Brain microvascular endothelial cell (primary cell): Measurements from ENCODE around the gene MGAT5B.

Experiments
- DNase-seq: peaks from one replicate; pipeline ENCODE4 v3.0.0-alpha.2; 2020
- H3K27ac ChIP-seq: fragments of 250-450 bp; sonication (Bioruptor Pico); 2 replicates; pipeline ENCODE4 v1.5.1; 2020; ENCODE audit warnings: mild to moderate bottlenecking, moderate library complexity
- H3K27me3 ChIP-seq: fragments of 250-450 bp; sonication (Bioruptor Pico); replicated peaks from 2 replicates; pipeline ENCODE4 v1.5.1; 2020; ENCODE audit warnings: mild to moderate bottlenecking
- H3K36me3 ChIP-seq: fragments of 250-450 bp; sonication (Bioruptor Pico); replicated peaks from 2 replicates; pipeline ENCODE4 v1.5.1; 2020; ENCODE audit warnings: mild to moderate bottlenecking
- H3K4me3 ChIP-seq: 2 replicates; pipeline ENCODE4 v1.5.1; 2011; ENCODE audit warnings: low read depth, mild to moderate bottlenecking, control low read depth, low read length, moderate library complexity
- CTCF ChIP-seq: IDR thresholded peaks from 2 replicates; pipeline ENCODE4 v1.5.1; 2011; ENCODE audit warnings: low read depth, mild to moderate bottlenecking, moderate library complexity, low read length, control low read depth, inconsistent platforms; ENCODE audit errors: missing control alignments
- in situ Hi-C: cut with HindIII; loops from 2 replicates; pipeline ENCODE4 v1.10.0; 2017; ENCODE audit warnings: low sequenced_read_pairs, low pct_ligation_motif_present

The MGAT5B gene

DNA sequence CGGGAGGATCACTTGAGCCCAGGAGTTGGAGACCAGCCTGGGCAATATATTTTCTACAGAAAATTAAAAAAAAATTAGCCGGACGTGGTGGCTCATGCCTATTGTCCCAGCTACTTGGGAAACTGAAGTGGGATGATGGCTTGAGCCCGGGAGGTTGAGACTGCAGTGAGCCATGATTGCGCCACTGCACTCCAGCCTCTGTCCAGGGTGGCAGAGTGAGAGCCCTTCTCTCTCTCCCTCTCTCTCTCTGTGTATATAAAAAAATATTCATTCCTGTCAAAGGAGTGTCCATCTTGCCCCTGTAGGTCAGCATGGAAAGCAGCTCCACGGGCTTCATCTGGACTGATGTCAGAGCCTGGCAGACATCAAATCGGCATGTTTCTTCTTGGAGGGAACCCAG, 31.2 kb downstream of the MGAT5B start:
- in situ Hi-C loops, result no loop called here
- TF ChIP-seq CTCF, result no peak
- Histone ChIP-seq H3K27me3 (no peaks in the 10 kb centered on the region), H3K36me3 (no peaks in the 10 kb centered on the region), H3K27ac (no peak overlapping the region), H3K4me3 (no peak overlapping the region)
- DNase-seq, result no peak

DNA sequence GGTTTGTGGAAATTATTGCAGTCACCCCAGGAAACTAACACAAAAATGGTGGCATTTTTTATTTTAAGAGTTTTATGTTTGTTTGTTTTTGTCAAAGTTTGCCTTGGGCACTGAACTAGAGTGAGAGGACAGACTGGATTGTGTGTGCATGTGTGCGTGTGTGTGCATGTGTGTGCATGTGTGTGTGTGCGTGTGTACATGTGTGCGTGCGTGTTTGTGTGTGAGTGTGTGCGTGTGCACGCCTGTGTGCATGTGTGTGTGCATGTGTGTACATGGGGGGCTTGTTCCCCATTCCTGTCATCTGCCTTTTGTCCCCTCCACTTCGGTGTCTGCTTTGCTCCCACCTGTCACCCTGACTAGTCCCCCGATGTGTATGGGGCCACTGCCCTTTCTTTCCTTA, 32.5 kb downstream of the MGAT5B start:
- no peak for TF ChIP-seq CTCF
- in situ Hi-C loops, result no loop called here

GRCh38 chr17:76901542-76902197, 33.5 kb downstream of the MGAT5B start:
- in situ Hi-C loops, result no loop called here
- no peak for TF ChIP-seq CTCF
- no peak for DNase-seq
- Histone ChIP-seq H3K27me3 (no peaks in the 10 kb centered on the region), H3K27ac (no peak overlapping the region), H3K36me3 (no peaks in the 10 kb centered on the region), H3K4me3 (no peak overlapping the region)

More for the DNA sequence above, 32.5 kb downstream of the MGAT5B start:
- no peaks in the 10 kb centered on the region for H3K27me3 ChIP-seq
- H3K36me3 ChIP-seq, result no peaks in the 10 kb centered on the region
- no peak overlapping the region for H3K27ac ChIP-seq
- DNase-seq, result no peak
- no peak overlapping the region for H3K4me3 ChIP-seq

GRCh38 chr17:76902476-76902875, 34.3 kb downstream of the MGAT5B start:
- H3K27me3 ChIP-seq, result no peaks in the 10 kb centered on the region
- TF ChIP-seq CTCF, result no peak
- DNase-seq, result no peak
- no peak overlapping the region for H3K27ac ChIP-seq
- no peaks in the 10 kb centered on the region for H3K36me3 ChIP-seq
- H3K4me3 ChIP-seq, result no peak overlapping the region
- in situ Hi-C loops, result no loop called here

DNA sequence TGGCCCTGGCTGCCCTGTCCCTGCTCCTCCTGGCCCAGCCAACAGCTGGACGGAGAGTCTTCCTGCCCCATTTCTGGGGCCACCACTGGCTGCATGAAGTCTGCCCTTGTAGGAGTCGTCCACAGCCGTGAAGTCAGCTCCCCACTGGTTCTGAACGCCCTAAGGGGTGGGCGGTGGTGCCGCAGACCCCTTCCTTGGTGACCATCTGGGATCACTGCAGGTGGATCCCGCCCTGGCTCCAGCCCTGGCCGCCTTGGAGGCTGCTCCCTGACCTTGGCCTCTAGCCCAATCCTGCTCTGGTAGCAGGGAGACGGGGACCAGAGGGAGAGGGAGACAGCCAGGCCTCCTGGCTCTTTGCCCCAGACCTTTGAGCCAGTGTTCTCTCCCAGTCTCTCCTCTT, 35.4 kb downstream of the MGAT5B start:
- Histone ChIP-seq H3K27me3 (no peaks in the 10 kb centered on the region), H3K4me3 (no peak overlapping the region), H3K27ac (no peak overlapping the region), H3K36me3 (no peaks in the 10 kb centered on the region)
- in situ Hi-C loops, result no loop called here
- no peak for TF ChIP-seq CTCF
- no peak for DNase-seq

DNA sequence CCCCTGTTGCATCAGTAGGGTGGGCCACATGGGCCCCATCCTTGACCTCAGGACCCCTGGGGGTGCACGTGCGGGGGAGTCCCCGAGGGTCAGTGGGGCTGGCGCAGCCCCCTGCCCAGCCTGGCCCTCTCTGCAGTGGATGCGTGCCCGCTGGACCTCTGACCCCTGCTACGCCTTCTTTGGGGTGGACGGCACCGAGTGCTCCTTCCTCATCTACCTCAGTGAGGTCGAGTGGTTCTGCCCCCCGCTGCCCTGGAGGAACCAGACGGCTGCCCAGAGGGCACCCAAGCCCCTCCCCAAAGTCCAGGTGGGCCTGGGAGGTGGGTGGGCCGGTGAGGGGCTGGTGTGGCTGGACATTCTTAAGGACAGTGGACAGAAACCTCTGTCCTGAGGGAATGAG, 35.9 kb downstream of the MGAT5B start:
- in situ Hi-C loops, result no loop called here
- Histone ChIP-seq H3K4me3 (no peak overlapping the region), H3K36me3 (no peaks in the 10 kb centered on the region), H3K27me3 (no peaks in the 10 kb centered on the region), H3K27ac (no peak overlapping the region)
- no peak for TF ChIP-seq CTCF
- DNase-seq, result no peak
